H1 (cell line): ENCODE results near the gene USP43. TPM values are rescaled to one million over a fixed set of nuclear protein-coding genes. Genes with fewer than 3 reads are reported as not detected.

Experiments used
- CBX5 ChIP-seq: fragments of 300-800, 300-1000 bp; sonication (generic); IDR thresholded peaks from 2 replicates; pipeline ENCODE4 v1.7.1; 2016; ENCODE audit warnings: antibody characterized with exemption, low read length, low read depth
- HDAC2 ChIP-seq, 2 experiments: fragments of 300-600 bp in 1 of 2; sonication (generic) in 1 of 2; IDR thresholded peaks; 2 replicates each; pipeline ENCODE4 v1.6.1; 2011 to 2012; ENCODE audit warnings: low read depth in 2 of 2, low read length in 2 of 2, mild to moderate bottlenecking in 2 of 2, moderate library complexity in 2 of 2, borderline replicate concordance in 1 of 2, inconsistent platforms in 1 of 2
- TCF12 ChIP-seq: IDR thresholded peaks from 2 replicates; pipeline ENCODE4 v1.6.1; 2011; ENCODE audit warnings: low read depth, mild to moderate bottlenecking, low read length
- polyA plus RNA-seq, 7 experiments: library from polyadenylated mRNA; depleted of rRNA in 3 of 7; stranded (reverse) in 5 of 7; unstranded in 2 of 7; fragments of >200 nt in 5 of 7; fragments of 200-250 nt in 2 of 7; gene quantifications; 1 replicate in 5 of 7; 2 replicates in 1 of 7; 4 replicates in 1 of 7; pipeline versions ENCODE4 v1.2.1 to v1.2.3, GENCODE V29; 2011 to 2013; ENCODE audit warnings: missing spikeins in 2 of 7, mixed read lengths in 2 of 7
- total RNA-seq: library from RNA; stranded (reverse); fragmentation: NEBNext Ultra II Directional; extraction: Animal tissue kit (Norgen Biotek cat#: 25700); gene quantifications from 2 replicates; pipeline ENCODE4 v1.2.1, GENCODE V29; 2021

USP43 gene
- total and polyA plus RNA-seq, 2 of the 8 experiments (the other 6 are each of a cell fraction or from before 2014, with no cell fraction given): 3.0 to 7.2 TPM

DNA sequence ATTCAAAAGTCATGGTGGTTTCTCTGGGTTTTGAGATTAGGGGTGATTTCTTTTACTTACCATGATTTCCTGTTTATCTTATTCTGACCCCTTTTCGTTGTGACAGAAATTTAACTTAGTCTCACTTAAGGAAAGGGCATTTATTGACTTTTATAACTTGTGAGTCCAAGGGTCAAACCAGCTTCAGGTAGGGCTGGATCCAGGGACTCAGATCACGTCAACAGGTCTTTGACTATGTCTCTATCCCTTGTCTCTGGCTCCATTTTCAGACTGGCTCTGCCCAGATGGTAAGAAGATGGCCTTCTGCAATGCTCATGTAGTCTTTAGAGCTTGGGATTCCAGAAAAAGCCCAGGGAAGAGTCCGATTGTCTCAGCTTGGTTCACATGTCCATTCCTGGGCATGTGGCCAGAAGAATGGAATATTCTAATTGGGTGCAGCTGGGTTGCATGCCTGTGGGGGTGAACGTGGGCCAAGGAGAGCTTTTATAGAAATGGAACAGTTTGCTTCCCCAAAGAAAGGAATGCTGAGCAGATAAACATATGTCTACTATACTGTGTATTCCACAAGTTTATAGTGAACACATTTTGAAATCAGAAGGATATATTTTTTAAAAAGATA is 13.4 kb downstream of the USP43 start (continued):
- TF ChIP-seq TCF12 (no peak), CBX5 (no peak), HDAC2 (IDR thresholded peaks at IDR 0.05; ENCODE audit: borderline replicate concordance in 1 of 2, low read depth in 2 of 2, low read length in 2 of 2) (no peak)
- TF ChIP-seq, all 59 proteins: peak for 0
